OCI-LY1 (cell line): Measurements from ENCODE around the gene HPS1.

Experiments
- H2AFZ ChIP-seq: fragments of 200-600 bp; sonication (generic), shearing (Covaris generic); 2 replicates; pipeline ENCODE4 v1.6.0; 2014; ENCODE audit warnings: antibody characterized with exemption, mild to moderate bottlenecking, low read length
- H3F3A ChIP-seq: fragments of 200-600 bp; sonication (generic), shearing (Covaris generic); 2 replicates; pipeline ENCODE4 v1.6.0; 2014; ENCODE audit warnings: mild to moderate bottlenecking, antibody characterized with exemption, low read length, moderate library complexity; ENCODE audit not compliant: insufficient read depth
- H3K27ac ChIP-seq: fragments of 200-600 bp; sonication (generic); 2 replicates; pipeline ENCODE4 v1.5.1; 2014; ENCODE audit warnings: low read length, mixed run types, mild to moderate bottlenecking, low read depth; ENCODE audit not compliant: poor library complexity, severe bottlenecking
- H3K27me3 ChIP-seq: fragments of 200-600 bp; sonication (generic); 2 replicates; pipeline ENCODE4 v1.6.0; 2014; ENCODE audit warnings: antibody characterized with exemption, mild to moderate bottlenecking, low read length, moderate library complexity; ENCODE audit not compliant: insufficient read depth
- H3K36me3 ChIP-seq: fragments of 200-600 bp; sonication (generic); 2 replicates; pipeline ENCODE4 v1.6.1; 2014; ENCODE audit warnings: mild to moderate bottlenecking, antibody characterized with exemption, low read length, moderate library complexity, mixed read lengths; ENCODE audit not compliant: insufficient read depth
- H3K4me1 ChIP-seq: fragments of 200-600 bp; sonication (generic); 2 replicates; pipeline ENCODE4 v1.5.1; 2014; ENCODE audit warnings: mild to moderate bottlenecking, low read length, moderate library complexity; ENCODE audit not compliant: insufficient read depth, severe bottlenecking
- H3K4me2 ChIP-seq: fragments of 200-600 bp; sonication (generic), shearing (Covaris generic); 2 replicates; pipeline ENCODE4 v1.6.1; 2014; ENCODE audit warnings: low read length
- H3K4me3 ChIP-seq: fragments of 200-600 bp; sonication (generic); 2 replicates; pipeline ENCODE4 v1.5.1; 2014; ENCODE audit warnings: low read length, low read depth, mild to moderate bottlenecking, mixed read lengths; ENCODE audit not compliant: poor library complexity, severe bottlenecking
- H3K79me2 ChIP-seq: fragments of 200-600 bp; shearing (Covaris generic); 2 replicates; pipeline ENCODE4 v1.6.1; 2016; ENCODE audit warnings: mixed run types, low read length, mixed read lengths; ENCODE audit not compliant: insufficient read depth
- H3K9ac ChIP-seq: fragments of 200-600 bp; sonication (generic), shearing (Covaris generic); 2 replicates; pipeline ENCODE4 v1.6.1; 2014; ENCODE audit warnings: mild to moderate bottlenecking, low read length, mixed read lengths
- H3K9me2 ChIP-seq: fragments of 200-600 bp; sonication (generic), shearing (Covaris generic); 2 replicates; pipeline ENCODE4 v1.6.1; 2014; ENCODE audit warnings: low read depth, mild to moderate bottlenecking, low read length, mixed read lengths
- H3K9me3 ChIP-seq: fragments of 200-600 bp; shearing (Covaris generic); 2 replicates; pipeline ENCODE4 v1.6.1; 2014; ENCODE audit warnings: low read length, mixed read lengths
- H4K20me1 ChIP-seq: fragments of 200-600 bp; sonication (generic), shearing (Covaris generic); 2 replicates; pipeline ENCODE4 v1.6.0; 2016; ENCODE audit warnings: mild to moderate bottlenecking, low read length; ENCODE audit not compliant: insufficient read depth
- CTCF ChIP-seq: fragments of 200-600 bp; sonication (generic), shearing (Covaris generic); IDR thresholded peaks from 2 replicates; pipeline ENCODE4 v1.5.1; 2017; ENCODE audit warnings: mild to moderate bottlenecking, antibody characterized with exemption, low read length, moderate library complexity, mixed read lengths
- EZH2 ChIP-seq: fragments of 200-600 bp; sonication (generic), shearing (Covaris generic); IDR thresholded peaks from 2 replicates; pipeline ENCODE4 v1.8.0; 2017; ENCODE audit warnings: borderline replicate concordance, mixed run types, mild to moderate bottlenecking, antibody characterized with exemption, low read length, moderate library complexity, mixed read lengths

HPS1 gene

GRCh38 chr10:98481404-98481945 is 34.7 kb upstream of the HPS1 start:
- H3F3A ChIP-seq: no peaks in the 10 kb centered on the region
- H2AFZ ChIP-seq: no peak overlapping the region
- H3K9ac ChIP-seq: no peak overlapping the region
- no peak overlapping the region for H3K4me2 ChIP-seq
- no peaks in the 10 kb centered on the region for H4K20me1 ChIP-seq
- TF ChIP-seq EZH2: no peak
- no peak for TF ChIP-seq CTCF
- H3K4me3 ChIP-seq: no peak overlapping the region
- no peak overlapping the region for H3K27ac ChIP-seq
- H3K9me2 ChIP-seq: no peaks in the 10 kb centered on the region
- no peaks in the 10 kb centered on the region for H3K27me3 ChIP-seq
- H3K4me1 ChIP-seq: no peaks in the 10 kb centered on the region
- H3K9me3 ChIP-seq: no peaks in the 10 kb centered on the region
- no peaks in the 10 kb centered on the region for H3K36me3 ChIP-seq
- no peaks in the 10 kb centered on the region for H3K79me2 ChIP-seq

DNA sequence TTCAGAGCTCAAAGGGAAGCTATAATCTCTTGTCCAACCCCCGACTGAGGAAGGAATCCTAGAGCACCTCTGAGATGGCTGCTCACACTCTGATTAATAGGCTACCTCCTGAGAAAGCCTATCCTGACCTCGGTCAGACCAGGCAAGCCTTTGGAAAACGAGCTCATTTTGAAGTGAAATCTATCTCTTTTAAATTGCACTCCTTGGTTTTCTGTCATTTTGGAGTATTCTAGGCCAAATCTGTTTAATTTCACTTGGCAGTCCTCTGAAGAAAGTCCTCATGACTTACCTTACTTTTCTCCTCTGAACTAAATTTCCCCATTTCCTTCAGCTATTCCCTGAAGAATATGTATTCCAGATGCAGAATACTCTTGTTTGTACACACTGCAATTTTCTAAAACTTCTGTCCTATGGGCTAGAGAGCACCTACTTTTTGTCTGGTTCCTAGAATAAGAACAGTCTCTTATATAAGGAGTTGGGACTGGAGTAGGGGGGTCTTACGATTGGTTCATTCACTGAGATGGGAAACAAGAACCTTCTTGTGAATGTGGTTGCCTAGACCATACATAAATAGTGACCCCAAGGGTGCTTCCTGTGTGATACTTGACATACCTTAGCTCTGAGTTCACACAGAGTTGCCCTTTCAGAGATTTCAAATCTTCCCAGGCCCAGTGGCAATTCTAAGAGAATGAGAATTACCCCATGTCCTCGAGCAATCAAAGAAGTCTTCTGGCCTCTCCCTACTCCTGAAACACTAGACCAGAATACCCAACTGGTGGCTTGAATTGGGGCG is 31.9 kb upstream of the HPS1 start:
- Histone ChIP-seq H3K36me3 (no peaks in the 10 kb centered on the region), H4K20me1 (no peaks in the 10 kb centered on the region), H3K4me2 (no peak overlapping the region), H2AFZ (no peak overlapping the region), H3F3A (no peaks in the 10 kb centered on the region), H3K27ac (no peak overlapping the region), H3K4me3 (no peak overlapping the region), H3K9me2 (no peaks in the 10 kb centered on the region), H3K79me2 (no peaks in the 10 kb centered on the region), H3K27me3 (no peaks in the 10 kb centered on the region), H3K9ac (no peak overlapping the region), H3K4me1 (no peaks in the 10 kb centered on the region), H3K9me3 (no peaks in the 10 kb centered on the region)
- TF ChIP-seq CTCF (no peak), EZH2 (no peak)

- no peak overlapping the region for H3K4me2 ChIP-seq
- H3K36me3 ChIP-seq: no peaks in the 10 kb centered on the region
- no peaks in the 10 kb centered on the region for H3K9me3 ChIP-seq
- no peak overlapping the region for H3K9ac ChIP-seq
- no peak overlapping the region for H3K27ac ChIP-seq
- no peaks in the 10 kb centered on the region for H4K20me1 ChIP-seq
- no peaks in the 10 kb centered on the region for H3K4me1 ChIP-seq
- H3K9me2 ChIP-seq: no peaks in the 10 kb centered on the region
- H3K27me3 ChIP-seq: no peaks in the 10 kb centered on the region
- no peak overlapping the region for H3K4me3 ChIP-seq
- no peaks in the 10 kb centered on the region for H3F3A ChIP-seq
- no peaks in the 10 kb centered on the region for H3K79me2 ChIP-seq
- no peak overlapping the region for H2AFZ ChIP-seq
- no peak for TF ChIP-seq EZH2
Observed at GRCh38 chr10:98477861-98478260, 31.1 kb upstream of the HPS1 start.

DNA sequence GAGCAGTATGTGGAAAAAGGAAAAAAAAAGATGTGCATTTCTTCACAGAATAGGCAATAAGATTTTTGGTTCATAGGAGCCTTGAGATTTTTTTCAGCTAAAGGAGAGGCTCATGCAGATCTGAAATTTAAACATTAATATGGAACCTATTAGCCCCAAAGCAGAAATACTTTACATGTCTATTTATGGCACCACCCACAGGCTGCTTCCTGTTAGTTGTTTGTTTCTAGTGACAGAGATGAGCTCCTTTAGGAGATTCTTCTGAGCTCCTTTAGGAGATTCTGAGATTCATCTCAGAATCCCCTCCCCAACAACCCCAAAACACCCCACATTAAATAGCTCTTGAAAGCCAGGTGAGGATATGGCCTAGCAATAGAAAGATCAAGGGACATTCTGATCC is 27.9 kb upstream of the HPS1 start:
- TF ChIP-seq CTCF: no peak
- no peak for TF ChIP-seq EZH2
- Histone ChIP-seq H3K4me2 (no peak overlapping the region), H3K9me3 (no peaks in the 10 kb centered on the region)

More for the DNA sequence above, 27.9 kb upstream of the HPS1 start:
- Histone ChIP-seq H3K4me1 (no peaks in the 10 kb centered on the region), H3K9me2 (no peaks in the 10 kb centered on the region), H4K20me1 (no peaks in the 10 kb centered on the region), H3K36me3 (no peaks in the 10 kb centered on the region), H3F3A (no peaks in the 10 kb centered on the region), H3K4me3 (no peak overlapping the region), H3K79me2 (no peaks in the 10 kb centered on the region), H2AFZ (no peak overlapping the region), H3K9ac (no peak overlapping the region), H3K27me3 (no peaks in the 10 kb centered on the region), H3K27ac (no peak overlapping the region)
